CD4-positive, alpha-beta T cell (primary cell): ENCODE results near the gene PARD6B. TPM values are rescaled to one million over a fixed set of nuclear protein-coding genes. Genes with fewer than 3 reads are reported as not detected.

Experiments used
- ATAC-seq: fragments of 200-7000 bp; cut with Tn5 transposase; one replicate; pipeline ENCODE4 v1.10.0; 2022; ENCODE audit warnings: mild to moderate bottlenecking; ENCODE audit not compliant: poor library complexity
- CTCF ChIA-PET: fragments of 350-600 bp; sonication (Branson Sonifier 250); formaldehyde crosslinking; loops from one replicate; lab custom pipeline; 2021; ENCODE audit warnings: antibody characterized with exemption, inconsistent platforms; lab: Charles Lee
- POLR2A ChIA-PET: fragments of 350-600 bp; sonication (Branson Sonifier 250); formaldehyde crosslinking; loops from one replicate; lab custom pipeline; 2021; ENCODE audit warnings: antibody characterized with exemption, inconsistent platforms; lab: Charles Lee
- DNase-seq, 14 experiments: peaks; one replicate each; pipeline ENCODE4 v3.0.0-alpha.2; 2013 to 2020; ENCODE audit warnings: mixed read lengths in 2 of 14
- H3K27ac ChIP-seq, 2 donors: one replicate each; pipeline versions ENCODE4 v1.5.1 to v1.7.0; 2013; ENCODE audit warnings: low read length in 2 of 2, low read depth in 1 of 2, mild to moderate bottlenecking in 1 of 2
- H3K27me3 ChIP-seq, 2 experiments: 1 replicate in 1 of 2; 2 replicates in 1 of 2; pipeline versions ENCODE4 v1.6.1 to v1.7.0; 2013; ENCODE audit warnings: low read length in 2 of 2, control low read depth in 1 of 2, mild to moderate bottlenecking in 1 of 2, moderate library complexity in 1 of 2; ENCODE audit not compliant: insufficient read depth in 2 of 2, control insufficient read depth in 1 of 2
- H3K36me3 ChIP-seq: one replicate; pipeline ENCODE4 v1.6.1; 2013; ENCODE audit warnings: low read length, control low read depth; ENCODE audit not compliant: insufficient read depth
- H3K4me1 ChIP-seq: one replicate; pipeline ENCODE4 v1.6.1; 2013; ENCODE audit warnings: low read length, control low read depth; ENCODE audit not compliant: insufficient read depth
- H3K4me3 ChIP-seq: one replicate; pipeline ENCODE4 v1.5.1; 2013; ENCODE audit warnings: mild to moderate bottlenecking, low read length, moderate library complexity
- H3K9me3 ChIP-seq, 2 experiments: 1 replicate in 1 of 2; 2 replicates in 1 of 2; pipeline versions ENCODE4 v1.6.1 to v1.7.0; 2013; ENCODE audit warnings: low read length in 2 of 2, mild to moderate bottlenecking in 2 of 2, control low read depth in 1 of 2, moderate library complexity in 1 of 2; ENCODE audit not compliant: control insufficient read depth in 1 of 2, insufficient read depth in 1 of 2
- H3K27ac Mint-ChIP-seq: one replicate; pipeline ENCODE4 v1.8.0; 2020; ENCODE audit warnings: mixed read lengths
- H3K27me3 Mint-ChIP-seq: one replicate; pipeline ENCODE4 v1.8.0; 2021; ENCODE audit warnings: mixed read lengths
- H3K36me3 Mint-ChIP-seq: one replicate; pipeline ENCODE4 v1.8.0; 2021; ENCODE audit warnings: low read depth, mixed read lengths
- H3K4me1 Mint-ChIP-seq: one replicate; pipeline ENCODE4 v1.8.0; 2021; ENCODE audit warnings: low read depth, mixed read lengths
- H3K4me3 Mint-ChIP-seq: one replicate; pipeline ENCODE4 v1.8.0; 2020; ENCODE audit warnings: mild to moderate bottlenecking, mixed read lengths
- H3K9me3 Mint-ChIP-seq: one replicate; pipeline ENCODE4 v1.8.0; 2020; ENCODE audit warnings: mixed read lengths
- CTCF ChIP-seq: fragments of 200-600 bp; IDR thresholded peaks from one replicate; pipeline ENCODE4 v1.8.0; 2022; ENCODE audit warnings: antibody characterized with exemption, mild to moderate bottlenecking
- intact Hi-C, 2 experiments: fragments of 100-400 bp; cut with DNase I in 1 of 2; cut with micrococcal nuclease in 1 of 2; formaldehyde crosslinking; loops; one replicate each; pipeline versions ENCODE4 v1.15.1 to v1.9.0; 2023 to 2025; cut with DNase I, micrococcal nuclease
- total RNA-seq, 174 experiments: library from RNA in 2 of 174; stranded (reverse) in 2 of 174; gene quantifications; one replicate each; pipeline ENCODE4 v1.2.3 and lab custom pipeline; 2021 to 2026

The PARD6B gene
- total RNA-seq, 2 experiments from 2014 or later = 5.6 to 8.2 TPM

DNA sequence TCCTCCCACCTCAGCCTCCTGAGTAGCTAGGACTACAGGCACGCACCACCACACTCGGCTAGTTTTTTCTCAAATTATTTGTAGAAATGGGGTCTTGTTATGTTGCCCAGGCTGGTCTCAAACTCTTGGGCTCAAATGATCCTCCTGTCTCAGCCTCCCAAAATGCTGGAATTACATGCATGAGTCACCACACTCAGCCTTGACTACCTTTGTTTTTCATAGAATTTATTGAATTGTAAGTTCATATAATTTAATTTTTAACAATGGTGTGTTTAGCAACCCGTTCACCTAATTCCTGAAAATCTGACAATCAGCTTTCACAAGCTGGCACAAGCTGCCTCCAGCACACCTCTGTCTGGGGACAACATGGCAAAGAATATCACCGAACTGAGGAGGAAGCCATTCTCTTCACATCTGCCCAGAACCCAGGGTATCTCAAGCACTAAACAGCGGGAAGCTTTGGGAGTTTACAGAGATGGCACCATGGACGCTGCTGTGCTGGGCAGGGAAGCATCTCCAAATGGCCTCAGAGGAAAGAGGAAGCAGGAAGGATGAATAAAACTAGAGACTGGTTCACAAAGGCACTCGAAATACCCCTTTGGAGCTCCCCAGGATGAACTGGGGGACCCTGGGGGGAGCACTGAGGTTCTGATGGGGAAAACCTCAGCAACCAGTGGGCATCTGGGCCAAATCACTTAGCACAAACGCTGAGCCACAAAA, 43.0 kb upstream of the PARD6B start:
- ATAC-seq (no peak), DNase-seq (no peak)
- Histone ChIP-seq H3K9me3 (no peaks in the 10 kb centered on the region), H3K27ac (no peak overlapping the region), H3K36me3 (no peaks in the 10 kb centered on the region), H3K4me3 (no peak overlapping the region), H3K4me1 (peaks cover 12% of the 10 kb centered on the region), H3K27me3 (peaks cover 30 to 33% of the 10 kb centered on the region in 2 experiments)
- no peaks in the 10 kb centered on the region for H3K36me3 Mint-ChIP-seq
- no peak overlapping the region for H3K4me3 Mint-ChIP-seq
- no peak for TF ChIP-seq CTCF
- no peak overlapping the region for H3K27ac Mint-ChIP-seq
- no peaks in the 10 kb centered on the region for H3K9me3 Mint-ChIP-seq
- intact Hi-C loops = no loop called here
- H3K27me3 Mint-ChIP-seq = peaks cover 47% of the 10 kb centered on the region
- H3K4me1 Mint-ChIP-seq = no peaks in the 10 kb centered on the region
- ChIA-PET CTCF (no interaction called here), POLR2A (no interaction called here)

- H3K27ac ChIP-seq = no peak overlapping the region
- H3K4me1 ChIP-seq = peaks cover 12% of the 10 kb centered on the region
- ATAC-seq = no peak
- no peak overlapping the region for H3K27ac Mint-ChIP-seq
- no peak overlapping the region for H3K4me3 ChIP-seq
- no peaks in the 10 kb centered on the region for H3K9me3 Mint-ChIP-seq
- H3K9me3 ChIP-seq = no peaks in the 10 kb centered on the region
- CTCF ChIA-PET = no interaction called here
- POLR2A ChIA-PET = no interaction called here
- no peaks in the 10 kb centered on the region for H3K36me3 Mint-ChIP-seq
- H3K4me1 Mint-ChIP-seq = no peaks in the 10 kb centered on the region
- H3K36me3 ChIP-seq = no peaks in the 10 kb centered on the region
- peaks cover 48% of the 10 kb centered on the region for H3K27me3 Mint-ChIP-seq
- peaks cover 30 to 33% of the 10 kb centered on the region in 2 experiments for H3K27me3 ChIP-seq
- no peak overlapping the region for H3K4me3 Mint-ChIP-seq
- intact Hi-C loops = no loop called here
- TF ChIP-seq CTCF = no peak
- no peak for DNase-seq
These were observed 41.3 kb upstream of the PARD6B start for GRCh38 chr20:50689864-50690649.

- H3K27ac ChIP-seq = no peak within 1 kb of the TSS
These were observed 40.5 kb upstream of the PARD6B start, which contains the start of gene RIPOR3 for GRCh38 chr20:50690650-50691572. TSS of gene RIPOR3 (minus strand) at chr20:50691542. CDS start at chr20:50691128, 414 bp downstream.

More at GRCh38 chr20:50690650-50691572, 40.5 kb upstream of the PARD6B start, which contains the start of gene RIPOR3:
- Mint-ChIP-seq H3K27ac (no peak within 1 kb of the TSS), H3K4me3 (no peak within 1 kb of the TSS), H3K4me1 (no peaks in the 10 kb centered on the region), H3K9me3 (no peaks in the 10 kb centered on the region), H3K36me3 (no peaks in the 10 kb centered on the region), H3K27me3 (peaks cover 48% of the 10 kb centered on the region)
- Histone ChIP-seq H3K36me3 (no peaks in the 10 kb centered on the region), H3K9me3 (no peaks in the 10 kb centered on the region), H3K27me3 (peaks cover 30 to 33% of the 10 kb centered on the region in 2 experiments), H3K4me1 (peaks cover 12% of the 10 kb centered on the region), H3K4me3 (no peak within 1 kb of the TSS)
- no peak for TF ChIP-seq CTCF
- peak in 1 of 14 experiments; percentile 3 for DNase-seq
- ChIA-PET POLR2A (no interaction called here), CTCF (no interaction called here)
- no peak for ATAC-seq
- intact Hi-C loops = no loop called here
